Stomach (tissue), 19 donors: Measurements from ENCODE around the gene MRPS23. TPM values are rescaled to one million over a fixed set of nuclear protein-coding genes. Genes with fewer than 3 reads are reported as not detected.

Source experiments
- DNase-seq, 2 donors: peaks; one replicate each; pipeline versions ENCODE4 v3.0.0 to v3.0.0-alpha.2; 2013 to 2019
- H3K27ac ChIP-seq, 5 donors: fragments of 200-600 bp in 4 of 5; sonication (generic) in 4 of 5; one replicate each; pipeline ENCODE4 v1.5.1; 2013 to 2019; ENCODE audit warnings: mild to moderate bottlenecking in 1 of 5, moderate library complexity in 1 of 5
- H3K27me3 ChIP-seq, 3 donors: fragments of 200-600 bp; sonication (generic); one replicate each; pipeline ENCODE4 v1.5.1; 2017 to 2019; ENCODE audit warnings: mixed run types in 1 of 3
- H3K36me3 ChIP-seq, 4 donors: fragments of 200-600 bp; sonication (generic); 1 replicate in 3 of 4; 2 replicates in 1 of 4; pipeline ENCODE4 v1.5.1; 2016 to 2019
- H3K4me1 ChIP-seq, 4 donors: fragments of 200-600 bp; sonication (generic); one replicate each; pipeline ENCODE4 v1.5.1; 2016 to 2019
- H3K4me3 ChIP-seq, 4 donors: fragments of 200-600 bp; sonication (generic) in 3 of 4; one replicate each; pipeline ENCODE4 v1.5.1; 2016 to 2019; ENCODE audit warnings: mild to moderate bottlenecking in 1 of 4
- H3K9me3 ChIP-seq, 4 donors: fragments of 200-600 bp; sonication (generic); one replicate each; pipeline ENCODE4 v1.5.1; 2016 to 2019
- CTCF ChIP-seq, 7 experiments: fragments of 450-650 bp in 4 of 7; fragments of 200-600 bp in 3 of 7; sonication (generic) in 3 of 7; IDR thresholded peaks; one replicate each; pipeline ENCODE4 v1.5.1; 2016 to 2019; ENCODE audit warnings: antibody characterized with exemption in 7 of 7, control low read depth in 2 of 7, mild to moderate bottlenecking in 1 of 7
- EP300 ChIP-seq: sonication (generic); formaldehyde crosslinking; IDR thresholded peaks from one replicate; pipeline ENCODE4 v1.6.1; 2017; ENCODE audit warnings: antibody characterized with exemption
- POLR2A ChIP-seq, 4 donors: fragments of 450-650 bp; IDR thresholded peaks; one replicate each; pipeline ENCODE4 v1.6.1; 2016; ENCODE audit warnings: antibody characterized with exemption in 4 of 4, control low read depth in 2 of 4, mild to moderate bottlenecking in 1 of 4, moderate library complexity in 1 of 4
- POLR2AphosphoS5 ChIP-seq, 3 donors: sonication (generic); formaldehyde crosslinking; IDR thresholded peaks; one replicate each; pipeline ENCODE4 v1.6.1; 2016; ENCODE audit warnings: antibody characterized with exemption in 3 of 3
- WGBS, 5 donors: extraction: QIAGEN DNeasy Blood & Tissue Kit in 3 of 5; methylation state at CpG; one replicate each; pipeline versions ENCODE4 v1.1.5 to v1.1.7; 2013 to 2018; 5-methylcytosine and 5-hydroxymethylcytosine counted together
- intact Hi-C: fragments of 100-400 bp; cut with DNase I; formaldehyde crosslinking; loops from one replicate; pipeline ENCODE4 v1.15.1; 2023; ENCODE audit warnings: low total_unique reads
- long read RNA-seq, 10 donors: transcript quantifications; one replicate each; lab custom pipeline, GENCODE V29; 2026
- polyA plus RNA-seq, 3 donors: library from polyadenylated mRNA; stranded (reverse); fragments of 200-250 nt; gene quantifications; one replicate each; pipeline ENCODE4 v1.2.3, GENCODE V29; 2013
- total RNA-seq, 5 donors: library from RNA; depleted of rRNA; stranded (reverse); fragments of >200 nt; gene quantifications; one replicate each; pipeline versions ENCODE4 v1.1.0 to v1.2.3, GENCODE V29; 2014 to 2016
- donor health status: healthy with polysubstance abuse.
- donor health status: Bipolar disorder and iron deficiency.
- donor health status: healthy.

MRPS23 gene
- total RNA-seq (10 to 100 TPM in 4 of 5 donors, not detected in 1; 12.6 to 26.8 (median 16.8) TPM), polyA plus RNA-seq (10 to 100 TPM; 25.1 to 43.3 (median 34.2) TPM)
- long read RNA-seq, donor 1, full-length matches to known transcripts = 7 of 7 reads
- long read RNA-seq, donor 1, partial matches to known transcripts = 0 of 7 reads
- long read RNA-seq, donor 1, other reads (novel, unspliced or antisense) = 0 of 7 reads
- long read RNA-seq, donor 2, full-length matches to known transcripts = 8 of 8 reads
- long read RNA-seq, donor 2, partial matches to known transcripts = 0 of 8 reads
- long read RNA-seq, donor 2, other reads (novel, unspliced or antisense) = 0 of 8 reads
- long read RNA-seq, donor 3, full-length matches to known transcripts = 4 of 4 reads
- long read RNA-seq, donor 3, partial matches to known transcripts = 0 of 4 reads
- long read RNA-seq, donor 3, other reads (novel, unspliced or antisense) = 0 of 4 reads
- long read RNA-seq, donor 4, full-length matches to known transcripts = 3 of 3 reads
- long read RNA-seq, donor 4, partial matches to known transcripts = 0 of 3 reads
- long read RNA-seq, donor 4, other reads (novel, unspliced or antisense) = 0 of 3 reads
- long read RNA-seq, donor 5, full-length matches to known transcripts = 13 of 13 reads
- long read RNA-seq, donor 5, partial matches to known transcripts = 0 of 13 reads
- long read RNA-seq, donor 5, other reads (novel, unspliced or antisense) = 0 of 13 reads
- long read RNA-seq, donor 6, full-length matches to known transcripts = 24 of 29 reads
- long read RNA-seq, donor 6, partial matches to known transcripts = 5 of 29 reads
- long read RNA-seq, donor 6, other reads (novel, unspliced or antisense) = 0 of 29 reads
- long read RNA-seq, donor 7, full-length matches to known transcripts = 20 of 25 reads
- long read RNA-seq, donor 7, partial matches to known transcripts = 5 of 25 reads
- long read RNA-seq, donor 7, other reads (novel, unspliced or antisense) = 0 of 25 reads
- long read RNA-seq, donor 8, full-length matches to known transcripts = 18 of 18 reads
- long read RNA-seq, donor 8, partial matches to known transcripts = 0 of 18 reads
- long read RNA-seq, donor 8, other reads (novel, unspliced or antisense) = 0 of 18 reads
- long read RNA-seq, donor 9, full-length matches to known transcripts = 23 of 23 reads
- long read RNA-seq, donor 9, partial matches to known transcripts = 0 of 23 reads
- long read RNA-seq, donor 9, other reads (novel, unspliced or antisense) = 0 of 23 reads
- long read RNA-seq, donor 10, full-length matches to known transcripts = 5 of 5 reads
- long read RNA-seq, donor 10, partial matches to known transcripts = 0 of 5 reads
- long read RNA-seq, donor 10, other reads (novel, unspliced or antisense) = 0 of 5 reads

GRCh38 chr17:57849874-57850754 is at the start of gene MRPS23:
Gene MRPS23 (minus strand): TSS chr17:57850044. CDS start chr17:57850010, 34 bp downstream.
- Histone ChIP-seq H3K27me3 (no peaks in the 10 kb centered on the region), H3K36me3 (peaks cover 0 to 31% (median 25%) of the 10 kb centered on the region in 4 donors), H3K4me3 (peak within 1 kb of the TSS; percentile 75 to 94 (median 89)), H3K9me3 (no peaks in the 10 kb centered on the region), H3K27ac (peak within 1 kb of the TSS; percentile 92 to 97 (median 95)), H3K4me1 (peaks cover 54 to 80% (median 65%) of the 10 kb centered on the region in 4 donors)
- TF ChIP-seq EP300 (no peak), CTCF (IDR thresholded peaks at IDR 0.05) (peak in 1 of 7 experiments; percentile 23), POLR2AphosphoS5 (IDR thresholded peaks at IDR 0.05) (peak; percentile 90 to 99 (median 97)), POLR2A (IDR thresholded peaks at IDR 0.05) (peak in 1 of 4 donors; percentile 4)
- intact Hi-C loops = loop anchor here (10.0 kb wide), 1 partner anchor 265 kb away; no protein-coding TSS in a partner anchor
- DNase-seq = peak; percentile 98 to 99
- WGBS, 5 donors = 0 to 2% (median 1%) methylated on average over 45 to 57 of the region's 57 CpGs

- intact Hi-C loops = loop anchor here (10.0 kb wide), 1 partner anchor 55 kb away; the partner anchor contains the start of gene CUEDC1
- 28 to 36% (median 34%) methylated on average over 5 to 8 of the region's 8 CpGs for WGBS, 5 donors
Observed at GRCh38 chr17:57899391-57899790, 49.5 kb upstream of the MRPS23 start.

More at GRCh38 chr17:57899391-57899790, 49.5 kb upstream of the MRPS23 start:
- Histone ChIP-seq H3K36me3 (no peaks in the 10 kb centered on the region), H3K27me3 (no peaks in the 10 kb centered on the region), H3K4me3 (no peak overlapping the region), H3K4me1 (peaks cover 75 to 93% (median 89%) of the 10 kb centered on the region in 4 donors), H3K27ac (peak overlapping the region; percentile 86 to 94 (median 91)), H3K9me3 (no peaks in the 10 kb centered on the region)
- TF ChIP-seq CTCF (IDR thresholded peaks at IDR 0.05) (no peak), POLR2AphosphoS5 (IDR thresholded peaks at IDR 0.05) (no peak), EP300 (no peak), POLR2A (IDR thresholded peaks at IDR 0.05) (no peak)
- peak in 1 of 2 donors; percentile 53 for DNase-seq
